RKO (cell line): Measurements from ENCODE around the gene ART5.
"Not testable (repeated sequence)": the region's sequence is repeated elsewhere in the genome, so short reads cannot be mapped to it uniquely, and the experiment has no call there.

ENCODE experiments used
- DNase-seq: peaks from one replicate; pipeline ENCODE4 v3.0.0-alpha.2; 2016; ENCODE audit warnings: low spot score

The ART5 gene

GRCh38 chr11:3617990-3618389 is 23.8 kb downstream of the ART5 start:
- no peak for DNase-seq

DNA sequence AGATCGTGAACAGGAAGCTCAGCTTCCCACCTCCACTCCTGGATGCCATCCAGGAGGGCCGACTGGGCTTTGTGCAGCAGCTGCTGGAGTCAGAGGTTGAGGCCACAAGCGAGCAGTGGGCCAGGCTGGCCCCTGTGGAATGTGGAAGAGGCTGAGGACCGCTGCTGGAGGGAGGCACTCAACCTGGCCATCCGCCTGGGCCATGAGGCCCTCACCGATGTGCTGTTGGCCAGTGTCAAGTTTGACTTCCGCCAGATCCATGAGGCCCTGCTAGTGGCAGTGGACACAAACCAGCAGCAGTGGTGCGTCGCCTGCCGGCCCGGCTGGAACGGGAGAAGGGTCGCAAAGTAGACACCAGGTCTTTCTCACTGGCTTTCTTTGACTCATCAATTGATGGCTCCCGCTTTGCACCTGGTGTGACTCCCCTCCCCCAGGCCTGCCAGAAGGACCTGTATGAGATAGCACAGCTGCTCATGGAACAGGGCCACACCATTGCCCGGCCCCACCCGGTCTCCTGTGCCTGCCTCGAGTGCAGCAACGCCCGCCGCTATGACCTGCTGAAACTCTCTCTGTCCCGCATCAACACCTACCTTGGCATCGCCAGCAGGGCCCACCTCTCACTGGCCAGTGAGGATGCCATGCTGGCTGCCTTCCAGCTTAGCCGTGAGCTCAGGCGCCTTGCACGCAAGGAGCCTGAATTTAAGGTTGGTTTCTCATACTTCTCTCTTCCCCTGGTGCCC is 24.9 kb downstream of the ART5 start:
- DNase-seq: no peak

DNA sequence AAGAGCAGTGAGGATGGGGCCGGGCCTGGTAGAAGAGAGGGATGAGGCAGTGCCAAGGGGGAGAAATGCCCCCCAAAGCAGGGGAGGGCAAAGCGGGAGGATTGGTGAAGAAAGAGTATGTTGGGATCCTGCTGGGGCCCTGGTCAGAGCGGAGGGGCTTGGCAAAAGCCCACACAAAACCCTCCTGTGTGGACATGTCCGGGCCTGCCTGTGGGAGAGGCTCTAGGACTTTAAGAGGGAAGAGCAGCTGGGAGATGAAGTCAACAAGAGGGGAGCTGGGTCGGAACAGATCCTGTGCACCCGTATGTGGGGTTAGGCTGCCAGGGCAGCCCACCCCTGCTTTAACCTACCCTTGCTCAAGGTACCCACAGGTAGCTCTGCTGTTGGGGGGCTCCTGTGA is 25.8 kb downstream of the ART5 start:
- no peak for DNase-seq

GRCh38 chr11:3614742-3615171 is 27.0 kb downstream of the ART5 start:
- no peak for DNase-seq

DNA sequence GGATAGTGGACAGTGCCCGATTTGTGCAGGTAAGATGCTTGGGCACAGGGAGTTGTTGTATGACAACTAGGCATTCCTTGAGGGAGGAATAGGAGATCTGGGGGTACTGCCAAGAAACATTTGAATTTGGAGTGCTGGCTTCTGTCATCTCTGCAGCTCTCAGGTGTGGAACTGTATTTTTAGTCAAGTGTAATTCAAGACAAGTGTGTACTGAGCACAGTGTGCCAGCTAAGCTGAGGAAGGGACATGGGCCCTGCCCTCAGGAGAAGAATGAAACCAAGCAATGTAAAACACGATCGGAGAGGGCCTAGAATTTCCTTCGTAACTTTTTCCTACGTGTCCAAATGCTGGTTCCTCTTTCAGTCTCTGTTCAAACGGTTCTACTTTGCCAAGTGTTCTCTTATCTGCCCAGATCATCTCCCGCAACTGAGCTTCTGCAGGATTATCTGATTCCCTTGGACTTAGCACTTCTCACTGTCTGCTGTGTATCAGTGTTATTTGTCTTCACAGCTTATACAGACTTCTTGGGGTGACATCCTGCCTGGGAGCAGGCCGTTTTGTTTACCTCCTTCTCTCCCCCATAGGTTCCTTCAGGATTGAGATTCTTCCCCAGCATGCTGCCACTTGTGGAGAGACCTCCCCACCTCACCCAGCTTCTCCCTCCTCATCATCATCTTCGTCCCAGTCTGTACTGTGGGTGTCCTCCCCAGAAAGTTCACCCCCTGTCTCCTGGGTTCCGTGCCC is 27.6 kb downstream of the ART5 start:
- DNase-seq: no peak

- no peak for DNase-seq
Observed at GRCh38 chr11:3611976-3612678, 29.7 kb downstream of the ART5 start.

GRCh38 chr11:3610846-3611245 is 30.9 kb downstream of the ART5 start:
- DNase-seq: no peak

DNA sequence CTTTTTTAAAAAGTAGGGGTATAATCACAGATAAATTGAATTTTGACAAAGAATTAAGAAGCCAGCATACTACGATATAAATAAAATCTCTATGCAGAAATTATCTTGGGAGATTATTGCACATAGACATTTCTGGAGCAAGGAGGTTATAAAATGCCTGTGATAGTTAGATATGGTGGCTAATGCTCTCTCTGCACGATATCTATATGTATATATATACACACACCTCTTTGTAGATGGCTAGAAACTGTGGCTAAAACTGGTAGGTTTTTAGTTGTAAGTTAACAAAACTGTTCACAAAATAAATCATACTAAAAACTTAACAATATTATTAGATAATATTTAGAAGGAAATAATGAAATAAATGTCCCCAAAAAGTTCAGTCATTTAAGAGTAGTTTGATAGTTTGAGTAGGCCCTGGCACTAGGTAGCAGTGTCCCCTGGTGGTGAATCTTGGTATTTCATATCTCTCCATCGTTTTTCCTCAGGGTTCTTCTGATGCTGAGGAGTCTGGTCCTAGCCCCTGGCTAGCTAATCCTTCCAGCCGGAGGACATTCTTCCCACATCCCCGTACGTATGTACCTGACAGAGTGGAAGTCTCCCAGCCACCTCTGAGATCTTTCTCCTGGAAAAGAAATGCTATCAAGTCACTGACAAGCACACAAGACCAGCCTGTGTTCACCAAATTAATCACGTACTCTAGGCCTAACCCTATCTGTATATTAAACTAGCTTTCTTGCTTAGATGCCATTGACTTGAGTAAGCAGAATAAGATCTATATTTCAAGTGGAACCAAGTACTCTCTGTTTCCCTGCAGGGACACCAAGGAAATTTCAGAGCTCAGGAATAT is 32.2 kb downstream of the ART5 start:
- peak; percentile 38 for DNase-seq

GRCh38 chr11:3605771-3606203 is 36.0 kb downstream of the ART5 start:
- DNase-seq: no peak

DNA sequence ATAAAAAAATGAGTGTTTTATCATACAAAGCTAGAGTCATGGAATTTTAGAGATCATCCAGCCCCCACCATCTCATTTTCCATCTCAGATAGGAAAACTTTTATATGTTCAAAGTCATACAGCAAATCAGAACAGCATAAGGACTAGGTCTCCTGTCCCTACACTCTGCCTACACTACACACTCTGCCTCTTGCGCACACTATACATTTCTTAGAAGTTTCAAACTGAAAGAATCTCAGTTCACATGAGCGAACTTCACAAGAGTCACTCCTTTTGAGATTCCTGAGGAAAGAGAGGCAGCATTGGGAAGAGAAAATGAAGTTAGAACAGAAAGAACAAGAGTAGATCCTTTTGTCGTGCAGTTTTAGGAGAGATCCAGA is 36.5 kb downstream of the ART5 start:
- DNase-seq: no peak

DNA sequence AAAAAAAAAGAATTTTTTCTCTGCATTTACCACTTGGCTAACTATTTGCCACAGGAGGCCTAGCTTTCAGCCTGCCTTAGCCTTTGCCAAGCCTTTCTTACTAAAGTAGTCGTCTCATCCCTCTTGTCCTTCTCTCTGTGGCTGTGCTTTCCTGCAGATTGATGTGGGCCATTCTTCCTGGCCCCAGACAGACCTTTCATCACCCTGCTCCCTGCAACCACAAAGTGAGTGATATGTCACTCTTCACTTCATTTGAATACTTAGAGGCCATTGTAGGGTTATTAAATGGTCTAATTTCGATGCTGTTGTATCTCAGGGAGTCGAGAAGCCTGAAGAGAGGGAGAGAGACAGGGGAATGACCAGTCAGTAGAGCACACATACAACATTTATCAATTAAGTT is 37.6 kb downstream of the ART5 start:
- no peak for DNase-seq

GRCh38 chr11:3600201-3600600 is 41.6 kb downstream of the ART5 start:
- not testable (repeated sequence) for DNase-seq

DNA sequence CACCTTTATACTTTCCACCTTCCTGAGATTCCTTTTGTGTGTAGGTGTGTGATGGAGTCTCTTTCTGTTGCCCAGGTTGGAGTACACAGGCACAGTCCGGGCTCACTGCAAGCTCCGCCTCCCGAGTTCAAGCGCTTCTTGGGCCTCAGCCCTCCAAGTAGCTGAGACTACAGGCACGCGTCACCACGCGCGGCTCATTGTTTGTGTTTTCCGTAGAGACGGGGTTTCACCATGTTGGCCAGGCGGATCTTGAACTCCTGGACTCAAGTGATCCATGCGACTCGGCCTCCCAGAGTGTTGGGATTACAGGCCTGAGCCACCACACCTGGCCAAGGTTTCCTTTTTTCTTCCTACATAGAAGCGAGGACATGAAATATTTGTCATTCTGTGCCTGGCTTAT is 44.0 kb downstream of the ART5 start:
- not testable (repeated sequence) for DNase-seq

DNA sequence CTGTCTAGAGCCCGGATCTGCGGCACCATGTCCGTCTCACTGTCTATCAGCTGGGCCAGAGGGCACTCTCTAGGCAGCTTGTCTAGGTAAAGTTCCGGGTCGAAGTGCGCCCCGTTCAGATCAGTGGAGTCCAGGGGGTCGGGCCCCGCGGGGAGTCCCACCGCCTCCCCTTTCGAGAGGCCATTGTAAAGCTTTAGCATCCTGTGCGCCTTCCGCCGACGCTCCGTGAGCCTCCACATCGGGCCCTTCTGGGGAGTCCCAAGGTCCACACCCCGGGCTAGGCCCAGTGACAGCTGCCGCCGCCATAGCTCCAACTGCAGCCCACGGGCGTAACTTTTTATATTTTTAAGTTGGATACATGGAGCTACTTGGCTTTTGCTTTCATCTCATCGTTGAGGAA is 50.5 kb downstream of the ART5 start:
- DNase-seq: not testable (repeated sequence)

DNA sequence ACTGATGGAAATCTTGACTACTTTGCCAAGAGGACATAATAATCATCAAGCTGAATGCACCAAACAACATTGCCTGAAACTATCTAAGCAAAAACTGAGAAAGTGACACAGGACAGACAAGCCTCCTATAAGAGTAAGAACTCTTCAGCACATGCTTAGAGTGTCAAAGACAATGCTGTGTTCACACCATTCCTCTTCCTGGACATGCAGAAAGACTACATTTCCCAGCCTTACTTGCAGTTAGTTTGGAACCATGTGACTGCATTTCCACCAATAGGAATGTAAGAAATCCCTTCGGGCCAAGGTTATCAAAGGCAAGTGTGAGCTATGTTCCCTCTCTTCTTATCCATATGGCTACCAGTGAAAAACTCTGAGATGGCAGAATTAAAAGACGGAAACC is 51.6 kb downstream of the ART5 start:
- not testable (repeated sequence) for DNase-seq

- DNase-seq: not testable (repeated sequence)
Observed at GRCh38 chr11:3588776-3589175, 53.0 kb downstream of the ART5 start.
